Measurements from ENCODE around the gene ALDH3B2. TPM values are rescaled to one million over a fixed set of nuclear protein-coding genes. Genes with fewer than 3 reads are reported as not detected.
"Not testable (repeated sequence)": the region's sequence is repeated elsewhere in the genome, so short reads cannot be mapped to it uniquely, and the experiment has no call there.

Gene ALDH3B2, protein sequence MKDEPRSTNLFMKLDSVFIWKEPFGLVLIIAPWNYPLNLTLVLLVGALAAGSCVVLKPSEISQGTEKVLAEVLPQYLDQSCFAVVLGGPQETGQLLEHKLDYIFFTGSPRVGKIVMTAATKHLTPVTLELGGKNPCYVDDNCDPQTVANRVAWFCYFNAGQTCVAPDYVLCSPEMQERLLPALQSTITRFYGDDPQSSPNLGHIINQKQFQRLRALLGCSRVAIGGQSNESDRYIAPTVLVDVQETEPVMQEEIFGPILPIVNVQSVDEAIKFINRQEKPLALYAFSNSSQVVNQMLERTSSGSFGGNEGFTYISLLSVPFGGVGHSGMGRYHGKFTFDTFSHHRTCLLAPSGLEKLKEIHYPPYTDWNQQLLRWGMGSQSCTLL
- 0.20 TPM in 1 of 2 replicates, not detected in the other for total RNA-seq

GRCh38 chr11:67674442-67674871, at the start of gene ALDH3B2:
TSS of gene ALDH3B2 (minus strand) at chr11:67674623. CDS start at chr11:67666935, 7,688 bp downstream.
- DNase-seq (ENCODE audit: low read depth): peak; percentile 23

GRCh38 chr11:67723036-67723435, 48.6 kb upstream of the ALDH3B2 start:
- not testable (repeated sequence) for DNase-seq (ENCODE audit: low read depth)

DNA sequence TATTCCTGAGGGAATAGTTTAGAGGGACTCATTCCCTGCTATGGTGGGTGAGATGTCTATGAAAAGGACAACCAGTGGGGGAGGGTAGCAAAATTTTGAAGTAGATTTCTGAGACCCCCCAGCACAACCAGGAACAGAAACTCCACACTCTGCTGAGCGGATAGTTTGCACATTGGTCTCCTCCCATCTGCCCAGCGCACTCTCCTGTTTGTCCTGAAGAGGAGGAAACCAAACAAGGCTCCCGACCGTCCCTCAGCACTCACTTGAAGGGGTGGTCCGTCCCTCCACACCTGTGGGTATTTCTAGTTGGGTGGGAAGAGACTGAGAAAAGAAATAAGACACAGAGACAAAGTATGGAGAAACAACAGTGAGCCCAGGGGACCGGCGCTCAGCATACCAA, 41.8 kb upstream of the ALDH3B2 start:
- not testable (repeated sequence) for DNase-seq (ENCODE audit: low read depth)

DNA sequence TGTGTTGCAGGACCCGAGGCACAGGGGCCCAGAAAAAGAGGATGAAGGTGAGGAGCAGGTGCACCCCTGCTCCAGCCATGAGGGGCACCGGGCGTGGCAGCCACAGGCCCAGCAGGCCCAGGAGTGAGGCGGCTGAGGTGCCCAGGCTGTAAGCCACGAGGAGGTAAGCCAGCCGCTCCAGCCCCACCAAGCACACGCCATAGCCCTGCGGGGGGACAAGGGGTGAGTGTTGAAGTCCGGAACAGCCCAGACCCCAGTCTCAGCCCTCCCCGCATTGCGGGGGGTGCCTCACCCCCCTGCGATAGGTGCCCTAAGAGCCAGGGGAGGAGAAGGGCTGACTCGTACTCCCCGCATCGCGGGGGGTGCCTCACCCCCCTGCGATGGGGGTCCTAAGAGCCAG, 41.4 kb upstream of the ALDH3B2 start:
- not testable (repeated sequence) for DNase-seq (ENCODE audit: low read depth)

DNA sequence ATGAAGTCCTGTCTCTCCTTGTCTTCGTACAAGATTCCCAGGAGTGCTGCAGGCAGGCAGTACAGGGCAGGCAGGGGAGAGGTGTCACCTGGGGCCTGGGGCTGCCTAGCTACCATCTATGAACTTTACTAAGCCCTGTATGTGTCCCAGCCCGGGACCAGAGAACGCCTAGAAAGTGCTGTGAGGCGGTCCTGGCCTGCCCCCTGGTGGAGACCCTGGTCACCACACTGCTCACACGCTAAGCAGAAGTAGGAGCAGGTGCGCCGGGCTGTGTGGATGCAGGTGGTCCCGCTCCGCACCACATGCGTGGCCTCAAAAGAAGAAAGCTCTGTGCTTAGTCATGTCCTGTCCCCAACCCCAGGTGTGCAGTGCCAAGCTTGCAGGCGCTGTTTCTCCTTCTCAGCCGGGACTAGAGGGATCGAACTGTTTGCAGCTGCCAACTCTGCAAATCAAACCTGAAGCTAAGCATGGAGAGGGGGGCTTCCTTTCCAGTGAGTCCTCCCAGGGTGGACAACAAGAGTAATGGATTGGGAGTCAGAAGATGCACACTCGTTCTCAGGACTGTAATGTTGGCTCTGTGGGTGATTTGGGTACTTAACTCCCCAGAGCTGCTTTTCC, 39.6 kb upstream of the ALDH3B2 start:
- DNase-seq (ENCODE audit: low read depth): not testable (repeated sequence)

DNA sequence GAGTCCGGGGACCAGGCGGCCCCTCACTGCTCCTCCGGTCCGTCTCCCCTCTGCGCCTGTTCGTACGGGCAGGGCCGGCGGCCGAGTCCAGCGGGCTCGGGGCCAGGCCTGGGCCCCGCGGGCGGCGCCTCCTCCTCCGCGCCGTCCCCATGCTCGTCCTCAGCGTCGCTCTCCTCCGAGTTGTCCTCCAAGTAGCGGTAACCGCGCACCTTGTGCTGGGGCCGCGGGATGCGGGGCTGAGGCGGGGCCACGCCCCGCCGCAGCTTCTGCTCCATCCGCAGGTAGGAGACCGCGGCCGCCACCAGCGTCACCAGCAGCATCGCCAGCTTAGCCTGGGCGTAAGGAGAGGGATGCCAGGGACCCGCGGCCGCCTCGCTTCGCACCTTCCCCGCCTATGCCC, 37.3 kb upstream of the ALDH3B2 start:
- not testable (repeated sequence) for DNase-seq (ENCODE audit: low read depth)

- not testable (repeated sequence) for DNase-seq (ENCODE audit: low read depth)
Measured at GRCh38 chr11:67711212-67711611, 36.8 kb upstream of the ALDH3B2 start.

- DNase-seq (ENCODE audit: low read depth): not testable (repeated sequence)
Measured at GRCh38 chr11:67709806-67710205, 35.4 kb upstream of the ALDH3B2 start.

DNA sequence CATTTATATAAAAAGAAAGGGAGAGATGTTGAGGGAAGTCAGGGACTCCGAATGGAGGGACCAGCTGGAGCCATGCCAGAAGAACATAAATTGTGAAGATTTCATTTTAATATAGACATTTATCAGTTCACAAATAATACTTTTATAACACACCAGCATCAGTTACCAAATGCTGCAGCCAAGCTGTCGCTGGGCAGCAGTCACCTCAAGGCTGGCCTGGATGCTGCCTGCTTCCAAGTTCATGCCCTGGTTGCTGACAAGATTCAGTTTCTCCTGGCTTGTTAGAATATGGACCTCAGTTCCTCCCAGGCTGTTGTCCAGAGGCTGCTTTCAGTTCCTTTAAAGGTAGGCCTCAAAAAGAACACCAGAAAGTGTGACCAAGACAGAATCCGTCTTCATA, 30.8 kb upstream of the ALDH3B2 start:
- no peak for DNase-seq (ENCODE audit: low read depth)

DNA sequence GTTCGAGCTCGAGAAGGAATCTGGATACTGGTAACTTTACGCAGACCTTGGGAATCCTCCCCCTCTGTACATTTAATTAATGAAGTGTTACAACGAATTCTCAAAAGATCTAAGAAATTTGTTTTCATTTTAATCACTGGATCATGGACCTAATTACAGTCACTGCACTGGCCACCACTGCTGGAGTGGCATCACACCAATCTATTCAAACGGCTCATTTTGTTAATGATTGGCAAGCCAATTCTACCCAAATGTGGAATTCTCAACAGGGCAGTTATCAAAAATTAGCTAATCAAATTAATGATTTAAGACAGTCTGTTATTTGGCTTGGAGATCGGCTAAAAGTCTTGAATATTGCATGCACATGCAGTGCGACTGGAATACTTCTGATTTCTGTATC, 30.1 kb upstream of the ALDH3B2 start:
- DNase-seq (ENCODE audit: low read depth): no peak

DNA sequence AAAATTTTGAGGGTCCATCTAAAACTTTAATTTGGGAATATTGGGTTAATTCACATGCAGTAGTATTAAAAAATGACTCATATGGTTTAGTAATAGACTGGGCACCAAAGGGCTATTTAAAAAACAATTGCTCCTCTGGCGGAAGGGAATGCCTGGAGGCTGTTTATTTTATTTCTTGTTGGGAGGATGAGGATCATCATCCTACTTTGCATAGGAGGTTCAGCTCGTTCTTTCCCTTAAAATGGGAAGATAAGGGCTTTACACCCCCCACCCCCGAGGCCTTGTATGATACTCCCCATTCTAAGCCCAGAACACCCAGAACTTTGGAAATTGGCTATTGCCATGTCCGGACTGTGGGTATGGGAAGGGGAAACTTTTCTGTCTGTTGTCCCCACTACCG, 29.3 kb upstream of the ALDH3B2 start:
- peak; percentile 18 for DNase-seq (ENCODE audit: low read depth)

GRCh38 chr11:67700548-67701262, 26.3 kb upstream of the ALDH3B2 start:
- no peak for DNase-seq (ENCODE audit: low read depth)

DNA sequence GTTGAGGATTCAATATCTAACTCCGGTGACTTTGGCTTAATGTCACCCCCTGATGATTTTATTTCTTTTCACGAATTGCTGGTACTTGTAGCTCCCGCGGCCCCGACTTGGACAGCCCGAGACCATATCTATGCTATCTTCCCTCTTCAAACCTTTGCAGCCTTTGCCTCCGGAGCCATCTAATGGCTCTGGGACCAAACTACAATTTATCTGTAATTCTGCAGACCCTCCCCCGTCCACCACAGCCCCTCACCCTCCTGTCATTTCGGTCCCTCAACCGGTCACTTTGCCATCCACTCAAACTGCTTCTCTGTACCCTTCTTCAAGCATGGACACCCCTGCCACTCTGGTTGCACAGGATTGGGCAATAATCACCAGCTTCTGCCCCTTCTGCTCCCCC, 25.7 kb upstream of the ALDH3B2 start:
- DNase-seq (ENCODE audit: low read depth): no peak

- DNase-seq (ENCODE audit: low read depth): no peak
Measured at GRCh38 chr11:67699521-67699920, 25.1 kb upstream of the ALDH3B2 start.

GRCh38 chr11:67698247-67698646, 23.8 kb upstream of the ALDH3B2 start:
- no peak for DNase-seq (ENCODE audit: low read depth)

GRCh38 chr11:67697846-67698245, 23.4 kb upstream of the ALDH3B2 start:
- no peak for DNase-seq (ENCODE audit: low read depth)

GRCh38 chr11:67696998-67697397, 22.6 kb upstream of the ALDH3B2 start:
- DNase-seq (ENCODE audit: low read depth): no peak

GRCh38 chr11:67695606-67696005, 21.2 kb upstream of the ALDH3B2 start:
- DNase-seq (ENCODE audit: low read depth): no peak

GRCh38 chr11:67694875-67695555, 20.6 kb upstream of the ALDH3B2 start:
- no peak for DNase-seq (ENCODE audit: low read depth)

- peak; percentile 7 for DNase-seq (ENCODE audit: low read depth)
Measured at GRCh38 chr11:67691149-67691548, 16.7 kb upstream of the ALDH3B2 start.

DNA sequence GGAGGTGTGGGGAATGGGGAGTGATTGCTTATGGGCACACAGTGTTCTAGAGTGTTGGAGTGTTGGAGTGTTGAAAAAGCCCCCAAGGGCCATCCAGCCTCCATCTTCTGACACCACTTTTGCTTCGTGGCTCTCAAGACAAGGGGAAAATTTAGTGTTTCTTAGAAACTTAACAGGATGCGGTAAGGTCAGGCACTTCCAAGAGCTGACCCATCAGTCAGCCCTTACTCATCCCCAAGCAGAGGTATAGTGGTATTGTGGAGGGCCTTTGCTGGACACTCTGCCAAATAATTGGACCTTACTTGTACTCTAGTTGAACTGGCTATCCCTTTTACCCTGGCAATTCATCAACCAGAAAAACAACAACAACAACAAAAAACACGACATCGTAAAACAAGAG, 14.8 kb upstream of the ALDH3B2 start:
- no peak for DNase-seq (ENCODE audit: low read depth)

DNA sequence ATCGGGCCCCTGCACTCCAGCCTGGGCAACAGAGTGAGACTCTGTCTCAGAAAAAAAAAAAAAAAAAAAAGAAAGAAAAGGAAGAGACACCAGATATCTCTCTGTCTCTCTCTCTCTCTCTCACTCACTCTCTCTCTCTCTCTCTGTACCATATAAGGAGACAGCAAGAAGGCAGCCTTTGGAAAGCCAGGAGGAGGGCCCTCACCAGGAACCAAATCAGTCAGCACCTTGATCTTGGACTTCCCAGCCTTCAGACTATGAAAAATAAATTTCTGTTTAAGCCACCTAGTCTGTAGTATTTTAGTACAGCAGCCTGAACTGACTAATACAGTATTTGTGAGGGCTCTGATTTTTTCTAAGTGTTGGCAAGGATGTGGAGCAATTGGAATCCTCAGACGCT, 13.6 kb upstream of the ALDH3B2 start:
- DNase-seq (ENCODE audit: low read depth): no peak

Measured in renal cortical epithelial cell (primary cell).